ENCODE data around the gene COBL.

COBL gene

DNA sequence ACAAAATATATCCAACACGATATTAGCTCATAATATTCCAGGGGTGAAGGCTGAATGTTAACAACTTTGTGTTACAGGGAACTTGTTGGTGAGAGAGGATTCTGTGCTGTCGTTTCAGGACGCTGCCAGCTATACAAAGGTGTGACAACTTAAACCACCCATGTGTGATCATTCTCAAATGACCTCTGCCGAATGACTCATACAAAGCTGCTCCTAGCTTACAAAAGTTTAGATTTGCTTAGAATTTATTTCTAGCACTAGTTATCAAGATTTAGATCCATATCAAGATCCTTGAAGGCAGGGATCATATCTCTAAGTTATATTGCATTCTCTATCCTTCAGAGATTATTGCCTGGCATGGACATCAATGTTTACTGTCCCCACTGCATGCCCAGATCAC, 65.3 kb downstream of the COBL start:
- FAIRE-seq = no peak

DNA sequence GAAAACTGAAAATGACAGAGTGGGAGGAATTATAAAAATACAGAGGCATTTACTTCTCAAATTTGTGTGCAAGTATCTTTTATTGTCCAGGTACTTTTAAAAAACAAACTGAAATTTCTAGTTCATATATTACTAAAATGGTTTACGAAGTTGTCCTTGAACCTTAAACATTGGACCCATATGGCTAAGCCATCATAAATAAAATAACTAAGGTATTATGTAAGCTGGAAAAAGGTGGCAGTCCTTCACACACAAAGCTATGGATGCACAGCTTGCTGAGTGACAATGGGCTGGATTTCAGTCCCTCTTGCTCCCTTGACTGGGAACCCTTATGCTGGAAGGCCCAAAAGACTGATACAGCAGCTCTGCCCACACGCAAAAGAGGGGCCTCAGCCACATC, 66.1 kb downstream of the COBL start:
- no peak for FAIRE-seq

DNA sequence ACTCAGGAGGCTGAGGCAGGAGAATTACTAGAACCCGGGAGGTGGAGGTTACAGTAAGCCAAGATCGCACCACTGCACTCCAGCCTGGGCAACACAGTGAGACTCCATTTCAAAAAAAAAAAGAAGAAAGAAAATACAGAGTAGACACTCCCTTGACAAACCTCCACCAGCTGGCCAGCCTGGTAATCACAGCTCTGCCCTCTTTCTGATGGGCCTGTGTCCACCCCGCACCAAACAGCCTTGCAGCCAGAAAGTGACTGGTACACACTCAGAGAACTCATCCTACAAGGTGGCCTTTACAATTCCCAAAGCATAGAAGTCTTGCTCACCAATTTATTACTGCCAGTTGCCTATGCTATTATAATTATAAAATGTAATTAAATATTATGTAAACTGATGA, 66.6 kb downstream of the COBL start:
- no peak for FAIRE-seq

GRCh38 chr7:51249187-51249945, 67.2 kb downstream of the COBL start:
- no peak for FAIRE-seq

GRCh38 chr7:51246258-51247245, 70.1 kb downstream of the COBL start:
- FAIRE-seq = no peak

GRCh38 chr7:51244885-51245284, 71.7 kb downstream of the COBL start:
- FAIRE-seq = no peak

DNA sequence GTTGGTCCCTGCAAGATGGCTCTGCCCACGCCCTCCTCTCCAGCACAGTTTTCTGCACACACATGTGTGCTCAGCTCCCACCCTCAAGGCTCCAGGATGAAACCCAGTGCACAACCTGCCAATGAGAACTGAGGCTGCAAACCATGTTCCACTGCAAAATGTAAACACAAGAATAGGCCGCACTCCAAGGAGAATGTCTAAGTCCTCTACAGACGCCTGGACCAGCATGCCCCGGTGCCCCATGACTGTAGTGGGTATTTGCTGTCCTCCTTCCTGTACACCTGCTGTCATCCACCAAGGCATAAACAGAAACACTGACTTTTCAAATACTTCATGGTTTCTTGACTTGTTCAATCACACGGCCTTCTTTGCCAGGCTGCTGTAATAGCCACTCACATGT, 72.6 kb downstream of the COBL start:
- no peak for FAIRE-seq

DNA sequence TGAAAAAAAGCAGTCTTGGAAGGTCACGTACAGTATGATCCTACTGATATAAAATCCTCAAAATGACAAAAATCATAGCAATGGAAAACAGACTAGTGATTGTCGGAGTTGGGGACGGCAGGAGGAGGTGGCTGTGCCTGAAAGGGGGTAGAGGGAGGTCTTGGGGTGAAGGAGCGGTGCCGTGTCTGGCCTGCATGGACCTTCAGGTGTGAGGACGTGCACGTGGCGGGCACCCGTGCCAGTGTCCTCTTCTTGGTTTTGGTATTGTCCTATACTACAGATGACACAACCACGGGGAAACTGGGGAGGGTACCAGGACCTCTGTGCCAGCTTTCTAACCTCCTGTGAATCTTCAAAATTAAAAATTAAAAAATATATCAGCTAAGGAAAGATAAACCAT, 73.0 kb downstream of the COBL start:
- no peak for FAIRE-seq

GRCh38 chr7:51242881-51243518, 73.6 kb downstream of the COBL start:
- no peak for FAIRE-seq

GRCh38 chr7:51242007-51242691, 74.5 kb downstream of the COBL start:
- no peak for FAIRE-seq

DNA sequence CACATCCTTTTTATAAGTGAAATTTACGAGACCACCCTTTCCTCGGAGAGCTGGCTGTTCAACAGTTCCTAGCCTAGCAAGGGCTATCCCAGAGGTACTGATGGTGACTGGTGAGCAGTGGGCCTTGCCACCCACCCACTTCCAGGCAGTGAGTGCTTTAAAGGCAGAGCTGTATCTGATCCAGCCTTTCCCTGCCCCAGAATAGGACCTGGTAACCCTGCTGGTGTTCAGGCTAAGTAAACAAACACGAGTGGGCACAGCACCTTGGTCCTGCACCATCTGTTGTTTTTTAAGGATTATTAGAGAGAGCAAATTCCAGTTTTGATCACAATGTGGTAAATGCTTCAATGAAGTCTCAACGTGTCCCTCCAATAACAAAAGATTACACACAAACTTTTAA, 75.7 kb downstream of the COBL start:
- FAIRE-seq = no peak

DNA sequence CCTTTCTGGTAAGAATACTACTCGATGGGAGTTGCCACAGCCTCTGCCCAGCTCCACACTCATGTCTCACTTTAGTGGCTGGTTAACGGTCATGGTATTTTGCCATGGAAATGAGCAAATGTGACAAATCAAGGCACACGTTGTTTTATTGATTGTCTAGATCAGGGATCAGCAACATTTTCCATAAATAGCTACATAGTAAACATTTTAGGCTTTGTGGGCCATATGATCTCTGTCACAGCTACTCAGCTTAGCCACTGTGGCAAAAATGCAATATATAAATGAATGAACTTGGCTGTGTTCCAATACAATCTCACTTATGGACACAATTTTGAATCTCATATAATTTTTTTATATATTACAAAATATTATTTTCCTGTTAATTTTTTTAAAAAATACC, 76.9 kb downstream of the COBL start:
- FAIRE-seq = no peak

DNA sequence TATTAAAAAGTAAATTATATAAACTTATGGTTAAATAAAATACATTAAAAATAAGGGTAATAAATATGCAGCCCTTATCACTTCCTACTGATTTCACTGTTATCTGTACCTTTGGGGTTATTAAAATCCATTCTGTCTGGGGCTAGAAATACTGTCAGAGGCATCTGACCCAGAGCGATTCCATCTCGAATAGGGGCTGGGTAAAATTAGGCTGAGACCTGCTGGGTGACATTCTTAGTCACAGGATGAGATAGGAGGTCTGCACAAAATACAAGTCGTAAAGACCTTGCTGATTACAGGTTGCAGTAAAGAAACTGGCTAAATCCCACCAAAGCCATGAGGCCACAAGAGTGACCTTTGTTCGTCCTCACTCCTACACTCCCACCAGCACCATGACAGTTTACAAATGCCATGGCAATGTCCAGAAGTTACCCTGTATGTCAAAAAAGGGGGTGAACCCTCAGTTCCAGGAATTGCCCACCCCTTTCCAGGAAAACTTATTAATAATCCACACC, 77.6 kb downstream of the COBL start:
- FAIRE-seq = no peak

DNA sequence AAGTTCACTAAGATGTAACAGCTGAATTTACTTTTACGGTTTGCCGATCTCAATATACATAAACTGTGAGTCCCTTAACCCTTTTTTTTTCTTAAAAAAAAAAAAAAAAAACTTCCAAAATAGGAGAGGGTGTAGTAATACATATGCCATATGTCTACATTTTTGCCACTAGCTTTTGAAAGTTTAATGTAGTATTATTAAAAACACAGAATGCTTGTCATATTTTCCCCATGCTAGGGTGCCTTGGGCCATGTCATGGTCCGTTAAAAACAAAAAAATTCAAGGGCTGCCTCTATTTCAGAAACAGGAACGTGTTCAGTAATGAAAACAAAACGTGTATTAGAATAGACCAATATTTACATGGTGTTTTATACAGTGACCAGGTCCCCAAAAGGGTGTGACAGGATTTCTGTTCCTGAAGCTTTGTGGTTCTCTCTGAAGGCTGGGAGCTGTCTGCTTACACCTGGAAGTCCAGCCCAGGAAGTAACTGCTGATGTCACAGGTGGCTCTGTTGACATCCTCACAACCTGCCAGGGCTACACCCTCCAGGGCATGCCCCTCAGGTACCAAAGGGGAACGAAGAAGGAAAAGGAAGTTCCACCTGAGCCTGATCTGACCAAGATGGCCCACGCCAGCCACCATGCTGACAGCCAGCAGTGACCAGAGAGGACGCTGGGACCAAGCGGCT, 79.0 kb downstream of the COBL start:
- no peak for FAIRE-seq

DNA sequence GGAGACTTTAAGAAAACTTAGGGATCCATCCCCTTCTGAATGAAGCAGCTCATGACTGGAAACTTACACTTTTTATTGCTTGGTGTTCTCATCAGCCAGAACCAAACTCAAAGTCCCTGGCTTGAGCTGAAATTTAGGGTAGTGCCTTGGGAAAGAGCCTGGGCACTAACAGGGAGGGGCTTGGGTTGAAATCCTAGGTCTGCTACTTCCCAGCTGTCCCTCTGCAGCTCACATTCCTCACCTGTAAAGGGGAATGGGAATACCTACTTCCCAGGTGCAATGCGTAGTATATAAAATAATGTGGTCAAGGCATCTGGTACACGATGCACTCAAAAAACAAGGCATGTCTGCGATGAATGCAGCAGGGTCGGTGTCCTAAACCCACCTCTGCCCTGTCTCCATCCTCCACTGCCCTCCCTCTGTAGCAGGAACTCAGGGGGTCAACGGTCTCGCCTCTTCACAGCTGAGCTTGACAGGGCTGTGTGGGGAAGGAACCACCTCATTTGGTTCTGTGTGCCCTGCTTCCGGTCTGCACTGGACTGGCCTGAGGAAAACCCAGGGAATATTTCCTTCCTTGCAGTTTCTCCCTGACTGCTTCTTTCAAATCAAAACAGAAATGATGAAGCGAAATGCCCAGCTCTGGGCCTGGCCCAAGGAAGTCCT, 80.0 kb downstream of the COBL start:
- no peak for FAIRE-seq

- FAIRE-seq = no peak
Observed at GRCh38 chr7:51235593-51236313, 80.9 kb downstream of the COBL start.

- no peak for FAIRE-seq
Observed at GRCh38 chr7:51234609-51235308, 81.8 kb downstream of the COBL start.

DNA sequence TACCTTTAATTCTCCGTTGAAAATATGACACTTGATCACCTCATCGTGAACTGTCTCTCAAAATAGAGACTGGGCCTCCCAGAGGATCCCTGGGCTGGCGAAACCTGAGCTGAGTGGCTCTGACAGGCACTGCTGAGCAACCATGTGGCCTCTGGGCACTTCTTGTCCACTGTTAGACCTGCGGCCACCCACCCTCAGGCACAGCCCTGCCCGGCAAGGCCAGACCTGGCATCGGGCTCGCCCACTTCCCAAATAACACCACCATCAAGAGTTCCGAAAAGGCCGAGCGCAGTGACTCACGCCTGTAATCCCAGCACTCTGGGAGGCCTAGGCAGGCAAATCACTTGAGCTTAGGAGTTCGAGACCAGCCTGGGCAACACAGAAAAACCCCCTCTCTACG, 82.5 kb downstream of the COBL start:
- FAIRE-seq = no peak

- no peak for FAIRE-seq
Observed at GRCh38 chr7:51233374-51233773, 83.2 kb downstream of the COBL start.

GRCh38 chr7:51230723-51231122, 85.9 kb downstream of the COBL start:
- no peak for FAIRE-seq

All from colon (tissue), 2 donors.